ENCODE results near the gene FRYL. TPM values are rescaled to one million over a fixed set of nuclear protein-coding genes. Genes with fewer than 3 reads are reported as not detected.

FRYL gene
- total and polyA plus RNA-seq, 2 of the 8 experiments (the other 6 are each of a cell fraction or from before 2014, with no cell fraction given) = 8.0 to 36.5 TPM

GRCh38 chr4:48570646-48571220 is 209.3 kb downstream of the FRYL start:
- FAIRE-seq = no peak
- DNase-seq (ENCODE audit: low read depth in 1 of 2, low spot score in 2 of 2) = no peak
- TF ChIP-seq E2F6 (IDR thresholded peaks at IDR 0.05) (no peak), POLR2AphosphoS5 (IDR thresholded peaks at IDR 0.05; ENCODE audit: low read depth, low read length) (no peak), CEBPB (IDR thresholded peaks at IDR 0.05; ENCODE audit: low read depth, low read length) (no peak), GTF2F1 (IDR thresholded peaks at IDR 0.05; ENCODE audit: borderline replicate concordance, low read depth, low read length) (no peak), SP1 (IDR thresholded peaks at IDR 0.05; ENCODE audit: low read depth, low read length) (no peak), TAF7 (optimal IDR thresholded peaks at IDR 0.05; ENCODE audit: borderline replicate concordance, low read depth, low read length) (no peak), USF2 (IDR thresholded peaks at IDR 0.05; ENCODE audit: low read length) (no peak), CTBP2 (IDR thresholded peaks at IDR 0.05; ENCODE audit: borderline replicate concordance, insufficient read depth, insufficient read length, low read length) (no peak), EP300 (IDR thresholded peaks at IDR 0.05; ENCODE audit: borderline replicate concordance in 1 of 2, low read depth in 2 of 2, low read length in 2 of 2) (no peak), HDAC6 (IDR thresholded peaks at IDR 0.05; ENCODE audit: low read depth, low read length) (no peak), YY1 (IDR thresholded peaks at IDR 0.05; ENCODE audit: low read depth, low read length) (no peak), CBX8 (IDR thresholded peaks at IDR 0.05; ENCODE audit: borderline replicate concordance, low read depth, low read length) (no peak)

More at GRCh38 chr4:48570646-48571220, 209.3 kb downstream of the FRYL start:
- H3K23me2 ChIP-seq (ENCODE audit: low read depth, low read length) = no peaks in the 10 kb centered on the region
- no peak overlapping the region for H3K4me2 ChIP-seq (ENCODE audit: insufficient read depth in 1 of 2, low read depth in 2 of 2, low read length in 2 of 2)
- H2AK5ac ChIP-seq (ENCODE audit: low read depth, low read length) = no peak overlapping the region
- H4K8ac ChIP-seq (ENCODE audit: extremely low read depth, insufficient read depth, low read length) = no peak overlapping the region
- no peak overlapping the region for H3K18ac ChIP-seq (ENCODE audit: extremely low read depth, low read length)
- no peak overlapping the region for H2BK15ac ChIP-seq (ENCODE audit: low read length)
- no peak overlapping the region for H3K27ac ChIP-seq (ENCODE audit: low read depth, low read length)
- no peak overlapping the region for H3K14ac ChIP-seq (ENCODE audit: insufficient read length)
- no peaks in the 10 kb centered on the region for H3K27me3 ChIP-seq (replicated peaks in 1 of 4; ENCODE audit: control insufficient read depth in 3 of 4, extremely low read depth in 1 of 4, insufficient read depth in 3 of 4, low read length in 3 of 4)
- no peak overlapping the region for H4K5ac ChIP-seq (ENCODE audit: insufficient read length, low read depth, low read length)
- no peak overlapping the region for H2BK5ac ChIP-seq (ENCODE audit: low read depth, low read length)
- no peaks in the 10 kb centered on the region for H3K79me1 ChIP-seq (ENCODE audit: low read depth, low read length)
- no peak overlapping the region for H2BK120ac ChIP-seq (replicated peaks; ENCODE audit: low read depth, low read length)
- H3K23ac ChIP-seq (ENCODE audit: insufficient read length) = no peak overlapping the region
- no peak overlapping the region for H3K4ac ChIP-seq (replicated peaks; ENCODE audit: insufficient read length, low read depth, low read length)
- H2BK12ac ChIP-seq (ENCODE audit: low read depth, low read length) = no peak overlapping the region
- no peak overlapping the region for H3K4me3 ChIP-seq (ENCODE audit: extremely low read depth in 1 of 4, insufficient read depth in 2 of 4, low read depth in 3 of 4, low read length in 4 of 4)
- ChIA-PET CTCF (ENCODE audit: partially characterized antibody) (interaction anchor here (0.6 to 1.0 kb wide), 2 partner anchors 8 to 334 kb away, joined by 3 to 5 read pairs; no protein-coding TSS in a partner anchor), POLR2A (ENCODE audit: partially characterized antibody) (no interaction called here)
- H3K79me2 ChIP-seq (ENCODE audit: control insufficient read depth in 1 of 2, insufficient read depth in 2 of 2, low read length in 2 of 2) = no peaks in the 10 kb centered on the region
- no peak overlapping the region for H2BK20ac ChIP-seq (ENCODE audit: low read length)
- no peaks in the 10 kb centered on the region for H3K9me3 ChIP-seq (ENCODE audit: insufficient read depth in 2 of 2, low read depth in 1 of 2, low read length in 1 of 2)
- H4K91ac ChIP-seq (replicated peaks; ENCODE audit: insufficient read length, low read length) = no peak overlapping the region
- no peak overlapping the region for H3K9ac ChIP-seq (replicated peaks in 1 of 4; ENCODE audit: extremely low read depth in 1 of 4, low read depth in 3 of 4, low read length in 3 of 4)
- peaks cover 0 to 35% (median 4%) of the 10 kb centered on the region in 4 experiments; a peak in 4 of 8 replicates for H3K36me3 ChIP-seq (ENCODE audit: control insufficient read depth in 2 of 4, insufficient read depth in 4 of 4, low read length in 3 of 4)
- 95% methylated on average over 9 of the region's 9 CpGs; no CpG with 5 or more reads in 1 of the 2 experiments for WGBS, 2 experiments (ENCODE audit: extremely low coverage in 1 of 2, insufficient coverage in 1 of 2, insufficient read length in 1 of 2, insufficient replicate concordance in 2 of 2, low coverage in 1 of 2, low lambda C conversion rate in 2 of 2, missing lambda C conversion rate in 1 of 2)
- H4K20me1 ChIP-seq (replicated peaks in 1 of 2; ENCODE audit: control insufficient read depth in 1 of 2, insufficient read depth in 2 of 2, low read length in 2 of 2) = no peaks in the 10 kb centered on the region
- no peaks in the 10 kb centered on the region for H3K4me1 ChIP-seq (replicated peaks in 1 of 4; ENCODE audit: control insufficient read depth in 3 of 4, insufficient read depth in 4 of 4, low read length in 3 of 4)
- H2AFZ ChIP-seq (ENCODE audit: low read length) = no peak overlapping the region
- no peak overlapping the region for H3K56ac ChIP-seq (replicated peaks; ENCODE audit: insufficient read length, low read depth, low read length)

Data from H1 (cell line).